Trophoblast cell (in vitro differentiated cells and primary cell): ENCODE data around the gene P2RY11.

Experiments
- DNase-seq, 2 donors: peaks; one replicate each; pipeline ENCODE4 v3.0.0-alpha.2; 2016
- H2AFZ ChIP-seq: 2 replicates; pipeline ENCODE4 v1.6.1; 2013; ENCODE audit warnings: low read length, moderate library complexity, mild to moderate bottlenecking; ENCODE audit not compliant: insufficient read depth, poor library complexity
- H2AK5ac ChIP-seq: 2 replicates; pipeline ENCODE4 v1.6.1; 2013; ENCODE audit warnings: mild to moderate bottlenecking, low read length
- H2BK120ac ChIP-seq: 2 replicates; pipeline ENCODE4 v1.6.1; 2013; ENCODE audit warnings: low read length, mild to moderate bottlenecking, moderate library complexity; ENCODE audit not compliant: insufficient read depth, poor library complexity
- H2BK12ac ChIP-seq: 2 replicates; pipeline ENCODE4 v1.6.1; 2013; ENCODE audit warnings: mild to moderate bottlenecking, low read length, moderate library complexity
- H2BK5ac ChIP-seq: 2 replicates; pipeline ENCODE4 v1.6.1; 2013; ENCODE audit warnings: low read length, low read depth, moderate library complexity, mild to moderate bottlenecking; ENCODE audit not compliant: poor library complexity
- H3K14ac ChIP-seq: 2 replicates; pipeline ENCODE4 v1.6.1; 2013; ENCODE audit warnings: mild to moderate bottlenecking, low read length
- H3K18ac ChIP-seq: 2 replicates; pipeline ENCODE4 v1.6.1; 2013; ENCODE audit warnings: mild to moderate bottlenecking, low read length
- H3K23ac ChIP-seq: 2 replicates; pipeline ENCODE4 v1.6.1; 2013; ENCODE audit warnings: low read length
- H3K27ac ChIP-seq: 2 replicates; pipeline ENCODE4 v1.5.1; 2013; ENCODE audit warnings: low read depth, mild to moderate bottlenecking, inconsistent platforms, low read length, moderate library complexity
- H3K27me3 ChIP-seq: 2 replicates; pipeline ENCODE4 v1.6.1; 2013; ENCODE audit warnings: inconsistent platforms, mild to moderate bottlenecking, low read length, moderate library complexity; ENCODE audit not compliant: insufficient read depth
- H3K36me3 ChIP-seq, 2 experiments: 1 replicate in 1 of 2; 2 replicates in 1 of 2; pipeline ENCODE4 v1.6.1; 2013; ENCODE audit warnings: low read length in 2 of 2, mild to moderate bottlenecking in 2 of 2, moderate library complexity in 1 of 2; ENCODE audit not compliant: insufficient read depth in 2 of 2, control insufficient read depth in 1 of 2
- H3K4ac ChIP-seq: 2 replicates; pipeline ENCODE4 v1.6.1; 2013; ENCODE audit warnings: low read depth, mild to moderate bottlenecking, low read length, moderate library complexity
- H3K4me1 ChIP-seq, 2 experiments: 1 replicate in 1 of 2; 2 replicates in 1 of 2; pipeline ENCODE4 v1.6.1; 2013; ENCODE audit warnings: low read length in 2 of 2, mild to moderate bottlenecking in 2 of 2, moderate library complexity in 1 of 2; ENCODE audit not compliant: insufficient read depth in 2 of 2, control insufficient read depth in 1 of 2
- H3K4me2 ChIP-seq: 2 replicates; pipeline ENCODE4 v1.6.1; 2013; ENCODE audit warnings: inconsistent platforms, mild to moderate bottlenecking, low read length, moderate library complexity
- H3K4me3 ChIP-seq: 2 replicates; pipeline ENCODE4 v1.5.1; 2013; ENCODE audit warnings: mild to moderate bottlenecking, low read depth, low read length, inconsistent platforms
- H3K79me1 ChIP-seq: one replicate; pipeline ENCODE4 v1.6.1; 2013; ENCODE audit warnings: low read length
- H3K79me2 ChIP-seq: 2 replicates; pipeline ENCODE4 v1.6.1; 2013; ENCODE audit warnings: low read length, mild to moderate bottlenecking; ENCODE audit not compliant: control insufficient read depth, insufficient read depth, poor library complexity
- H3K9ac ChIP-seq: 2 replicates; pipeline ENCODE4 v1.6.1; 2013; ENCODE audit warnings: mild to moderate bottlenecking, low read length
- H3K9me3 ChIP-seq: 2 replicates; pipeline ENCODE4 v1.6.1; 2013; ENCODE audit warnings: low read depth, mild to moderate bottlenecking, control low read depth, inconsistent platforms, low read length; ENCODE audit not compliant: insufficient read depth
- H4K12ac ChIP-seq: 2 replicates; pipeline ENCODE4 v1.6.1; 2013; ENCODE audit warnings: low read depth, mild to moderate bottlenecking, low read length, moderate library complexity
- H4K8ac ChIP-seq: 2 replicates; pipeline ENCODE4 v1.6.1; 2013; ENCODE audit warnings: low read depth, mild to moderate bottlenecking, low read length, moderate library complexity
- H4K91ac ChIP-seq: one replicate; pipeline ENCODE4 v1.6.1; 2013; ENCODE audit warnings: low read depth, mild to moderate bottlenecking, low read length, moderate library complexity
- WGBS: extraction: QIAGEN DNeasy Blood & Tissue Kit; methylation state at CpG from one replicate; pipeline ENCODE4 v1.1.7; 2013; ENCODE audit warnings: missing lambda C conversion rate; ENCODE audit not compliant: insufficient read length, insufficient coverage; ENCODE audit errors: extremely low coverage; 5-methylcytosine and 5-hydroxymethylcytosine counted together

The P2RY11 gene

DNA sequence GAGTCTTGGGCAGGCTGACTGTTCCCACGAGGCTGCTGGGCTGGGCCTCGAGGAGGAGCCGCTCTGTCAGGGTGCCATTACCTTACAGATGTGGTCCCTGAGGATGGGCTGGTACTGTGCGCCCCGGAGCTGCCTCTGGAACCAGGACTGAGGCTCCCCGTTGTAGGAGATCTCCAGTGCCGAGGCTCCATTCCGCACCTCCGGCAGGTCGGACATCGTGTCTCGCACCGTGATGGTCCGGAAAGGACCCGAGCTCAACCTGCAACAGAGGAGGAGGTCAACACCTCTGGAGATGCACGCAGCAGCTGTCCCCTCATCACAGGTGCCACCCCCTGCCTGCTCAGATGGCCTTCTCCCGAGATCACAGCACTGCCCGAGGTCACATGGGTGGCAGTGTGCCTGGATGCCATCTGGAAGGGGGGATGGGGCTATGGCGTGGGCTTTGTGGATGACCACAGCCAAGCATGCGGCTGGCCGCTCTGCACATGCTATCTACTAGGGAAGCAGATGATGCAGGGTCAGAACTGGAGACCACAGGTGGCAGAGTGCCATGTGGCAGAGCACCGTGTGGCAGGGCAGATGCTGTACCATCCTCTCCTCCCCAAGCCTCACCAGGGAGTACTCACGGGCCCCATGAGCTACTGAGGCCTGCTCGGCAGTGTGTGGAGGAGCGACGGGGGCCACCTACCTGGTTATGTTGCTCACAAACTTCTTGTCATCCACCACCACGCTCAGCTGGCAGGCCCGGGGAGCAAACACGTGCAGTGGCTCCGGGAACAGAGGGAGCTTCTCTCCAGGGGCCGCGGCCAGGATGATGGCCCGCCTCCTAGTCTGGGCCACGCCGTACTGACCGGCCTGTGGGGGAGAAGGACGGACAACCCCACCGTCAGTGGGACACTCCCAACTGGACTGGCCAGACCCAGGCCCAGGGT, 26.5 kb downstream of the P2RY11 start:
- Histone ChIP-seq H3K27ac (no peak overlapping the region), H3K14ac (no peak overlapping the region), H3K4me2 (no peak overlapping the region), H4K8ac (no peak overlapping the region), H3K4ac (no peak overlapping the region), H3K79me1 (no peaks in the 10 kb centered on the region), H3K9ac (no peak overlapping the region), H2BK5ac (no peak overlapping the region), H3K27me3 (no peaks in the 10 kb centered on the region), H2AFZ (no peak overlapping the region), H3K79me2 (no peaks in the 10 kb centered on the region), H3K9me3 (no peaks in the 10 kb centered on the region), H3K18ac (no peak overlapping the region), H4K91ac (no peak overlapping the region), H3K4me3 (no peak overlapping the region), H3K36me3 (peaks cover 87 to 93% of the 10 kb centered on the region in 2 experiments), H2BK12ac (no peak overlapping the region), H3K23ac (no peak overlapping the region), H3K4me1 (no peaks in the 10 kb centered on the region), H2AK5ac (no peak overlapping the region), H2BK120ac (no peak overlapping the region), H4K12ac (no peak overlapping the region)
- DNase-seq, result no peak
- no CpG with 5 or more reads among the region's 38 CpGs for WGBS

DNA sequence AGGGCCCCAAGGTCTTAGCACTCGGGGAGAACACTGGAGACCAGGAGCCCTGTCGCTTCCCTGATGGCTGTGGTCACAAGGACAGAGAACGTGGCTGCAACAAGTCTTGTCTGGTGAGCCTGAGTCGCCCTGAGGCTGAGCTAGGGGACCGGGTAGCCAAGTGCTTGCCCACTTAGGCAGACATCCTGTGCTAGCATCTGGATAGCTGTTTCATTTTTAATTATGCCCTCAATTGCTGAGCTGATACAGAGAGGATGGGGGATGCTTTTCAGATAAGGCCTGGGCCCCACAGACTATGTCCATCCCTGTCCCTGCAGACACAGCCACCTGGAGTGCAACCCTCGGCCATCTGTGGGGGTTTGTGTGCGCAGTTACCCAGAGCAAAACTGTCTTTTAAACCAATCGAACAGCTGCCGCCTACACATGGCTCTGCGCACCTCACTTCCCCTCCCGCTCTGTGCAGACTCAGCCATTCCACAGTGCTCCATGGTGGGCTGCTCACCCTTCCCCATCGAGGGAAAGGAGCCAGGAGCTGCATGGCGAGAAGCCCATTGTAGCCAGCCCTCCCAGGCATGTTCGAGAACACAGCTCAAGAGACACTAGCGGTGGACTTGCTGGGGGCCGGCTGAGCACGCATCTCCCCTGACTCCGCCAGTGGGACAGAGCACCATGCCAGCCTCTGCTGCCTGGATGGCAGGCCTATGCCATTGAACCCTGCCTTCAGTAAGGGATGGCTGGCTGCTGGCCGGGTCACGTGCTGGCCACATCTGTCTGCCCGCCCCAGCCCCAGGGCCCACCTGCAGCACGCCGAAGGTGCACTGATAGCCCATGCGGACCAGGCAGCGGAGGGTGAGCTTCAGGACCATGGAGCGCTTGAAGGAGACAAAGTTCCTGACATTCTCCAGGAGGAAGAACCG, 27.6 kb downstream of the P2RY11 start:
- no peak overlapping the region for H3K18ac ChIP-seq
- H3K4me3 ChIP-seq, result no peak overlapping the region
- H3K4ac ChIP-seq, result no peak overlapping the region
- peaks cover 87 to 94% of the 10 kb centered on the region in 2 experiments for H3K36me3 ChIP-seq
- no peak overlapping the region for H2AFZ ChIP-seq
- H3K23ac ChIP-seq, result no peak overlapping the region
- H3K9ac ChIP-seq, result no peak overlapping the region
- WGBS, result no CpG with 5 or more reads among the region's 27 CpGs
- H2AK5ac ChIP-seq, result no peak overlapping the region
- H2BK12ac ChIP-seq, result no peak overlapping the region
- H3K4me2 ChIP-seq, result no peak overlapping the region
- H3K79me2 ChIP-seq, result no peaks in the 10 kb centered on the region
- H3K14ac ChIP-seq, result no peak overlapping the region
- no peak for DNase-seq
- H4K12ac ChIP-seq, result no peak overlapping the region
- no peaks in the 10 kb centered on the region for H3K9me3 ChIP-seq
- no peak overlapping the region for H3K27ac ChIP-seq
- H4K8ac ChIP-seq, result no peak overlapping the region
- no peak overlapping the region for H2BK120ac ChIP-seq
- no peaks in the 10 kb centered on the region for H3K4me1 ChIP-seq
- H3K79me1 ChIP-seq, result no peaks in the 10 kb centered on the region
- H2BK5ac ChIP-seq, result no peak overlapping the region
- no peaks in the 10 kb centered on the region for H3K27me3 ChIP-seq
- no peak overlapping the region for H4K91ac ChIP-seq

DNA sequence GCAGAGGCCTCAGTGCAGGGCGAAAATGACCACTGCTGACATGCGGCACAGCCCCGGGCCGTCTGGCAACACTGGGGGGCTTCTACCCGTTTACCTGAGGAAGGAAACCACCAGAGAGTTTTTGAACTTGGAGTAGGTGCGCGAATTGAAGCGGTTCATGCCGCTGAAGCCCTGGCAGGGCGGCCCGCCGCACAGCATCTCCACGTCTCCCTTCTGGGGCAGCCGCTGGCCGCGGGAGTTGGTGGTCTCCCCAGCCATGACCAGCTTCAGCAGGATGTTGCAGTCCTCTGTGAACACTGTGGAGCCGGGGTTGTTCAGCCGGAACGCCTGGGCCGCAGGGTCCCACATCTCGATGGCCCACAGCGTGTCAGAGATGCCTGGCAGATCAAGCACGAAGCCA, 28.5 kb downstream of the P2RY11 start:
- Histone ChIP-seq H2BK5ac (no peak overlapping the region), H3K4me3 (no peak overlapping the region), H3K9ac (no peak overlapping the region), H2BK12ac (no peak overlapping the region), H3K23ac (no peak overlapping the region), H2BK120ac (no peak overlapping the region), H3K14ac (no peak overlapping the region), H4K12ac (no peak overlapping the region), H3K79me1 (no peaks in the 10 kb centered on the region), H3K9me3 (no peaks in the 10 kb centered on the region), H3K4me2 (no peak overlapping the region), H3K4me1 (no peaks in the 10 kb centered on the region), H3K27ac (no peak overlapping the region), H3K79me2 (no peaks in the 10 kb centered on the region), H3K27me3 (no peaks in the 10 kb centered on the region), H2AK5ac (no peak overlapping the region), H3K18ac (no peak overlapping the region), H4K8ac (no peak overlapping the region), H3K36me3 (peaks cover 89 to 95% of the 10 kb centered on the region in 2 experiments), H4K91ac (no peak overlapping the region), H2AFZ (no peak overlapping the region), H3K4ac (no peak overlapping the region)
- no peak for DNase-seq
- no CpG with 5 or more reads among the region's 23 CpGs for WGBS

DNA sequence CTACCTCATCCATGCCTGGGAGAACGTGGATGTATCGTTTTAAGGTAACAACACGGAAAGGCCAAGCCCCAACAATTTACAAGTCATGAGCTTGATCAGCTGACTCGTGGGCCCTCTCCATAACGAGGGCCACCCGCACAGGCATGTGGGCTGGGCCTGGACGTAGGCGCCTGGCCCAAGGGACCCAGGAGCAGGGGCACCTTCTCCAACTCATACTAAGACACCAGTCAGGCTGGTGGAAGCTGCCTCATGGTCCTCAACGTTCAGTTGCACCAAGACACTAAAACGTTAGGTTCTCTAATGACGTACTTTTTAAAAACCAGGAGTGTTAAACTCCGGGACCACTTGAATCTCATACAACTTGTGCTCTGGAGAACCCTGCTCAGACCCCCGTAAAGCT, 30.0 kb downstream of the P2RY11 start:
- H3K36me3 ChIP-seq, result peaks cover 91 to 97% of the 10 kb centered on the region in 2 experiments
- H2BK12ac ChIP-seq, result no peak overlapping the region
- H3K27ac ChIP-seq, result no peak overlapping the region
- no peaks in the 10 kb centered on the region for H3K4me1 ChIP-seq
- H4K8ac ChIP-seq, result no peak overlapping the region
- no peaks in the 10 kb centered on the region for H3K9me3 ChIP-seq
- no peaks in the 10 kb centered on the region for H3K27me3 ChIP-seq
- H3K18ac ChIP-seq, result no peak overlapping the region
- H3K23ac ChIP-seq, result no peak overlapping the region
- no peak overlapping the region for H2BK120ac ChIP-seq
- H3K4ac ChIP-seq, result no peak overlapping the region
- H3K9ac ChIP-seq, result no peak overlapping the region
- no peaks in the 10 kb centered on the region for H3K79me2 ChIP-seq
- no peak overlapping the region for H3K4me3 ChIP-seq
- no peak for DNase-seq
- no peak overlapping the region for H4K12ac ChIP-seq
- no peak overlapping the region for H2BK5ac ChIP-seq
- no peak overlapping the region for H3K4me2 ChIP-seq
- no peak overlapping the region for H2AFZ ChIP-seq
- H3K79me1 ChIP-seq, result no peaks in the 10 kb centered on the region
- no CpG with 5 or more reads among the region's 13 CpGs for WGBS
- no peak overlapping the region for H2AK5ac ChIP-seq
- no peak overlapping the region for H4K91ac ChIP-seq
- no peak overlapping the region for H3K14ac ChIP-seq
